Endothelial cell of umbilical vein (primary cell): ENCODE data around the gene DLG1. TPM values are rescaled to one million over a fixed set of nuclear protein-coding genes. Genes with fewer than 3 reads are reported as not detected.

Experiments used
- BruUV-seq: library from RNA; stranded (reverse); fragments of 400-500 nt; replicated peaks from 2 replicates; lab custom pipeline; 2021; lab: Mats Ljungman, UMichigan
- CTCF ChIA-PET: fragments of 300-600, 350-600 bp; sonication (Branson Sonifier 250); formaldehyde crosslinking; loops from one replicate; lab custom pipeline; 2021; ENCODE audit warnings: antibody characterized with exemption, inconsistent platforms; lab: Charles Lee
- POLR2A ChIA-PET: fragments of 300-600, 350-600 bp; sonication (Branson Sonifier 250); formaldehyde crosslinking; loops from one replicate; lab custom pipeline; 2021; ENCODE audit warnings: antibody characterized with exemption, inconsistent platforms; lab: Charles Lee
- DNase-seq: peaks from one replicate; pipeline ENCODE4 v3.0.0-alpha.2; 2011; ENCODE audit warnings: low read depth, low spot score
- FAIRE-seq: peaks from 2 replicates; lab custom pipeline; 2011; peaks lifted over from hg19 to GRCh38; lab: Jason Lieb, UNC
- H2AFZ ChIP-seq: 2 replicates; pipeline ENCODE4 v1.6.0; 2012; ENCODE audit warnings: low read depth, low read length, control low read depth, inconsistent platforms
- H3K27ac ChIP-seq: 2 replicates; pipeline ENCODE4 v1.5.1; 2011; ENCODE audit warnings: low read depth, mild to moderate bottlenecking, control low read depth, low read length, moderate library complexity; ENCODE audit not compliant: insufficient read depth
- H3K27me3 ChIP-seq, 2 experiments: 2 replicates each; pipeline versions ENCODE4 v1.6.0 to v1.6.1; 2011; ENCODE audit warnings: low read length in 2 of 2, mixed read lengths in 1 of 2; ENCODE audit not compliant: control insufficient read depth in 2 of 2, insufficient read depth in 2 of 2
- H3K36me3 ChIP-seq, 2 experiments: 2 replicates in 1 of 2; 3 replicates in 1 of 2; pipeline ENCODE4 v1.5.1; 2011; ENCODE audit warnings: low read length in 2 of 2, mild to moderate bottlenecking in 1 of 2, moderate library complexity in 1 of 2; ENCODE audit not compliant: control insufficient read depth in 2 of 2, insufficient read depth in 2 of 2; ENCODE audit errors: extremely low read depth in 1 of 2
- H3K4me1 ChIP-seq: 3 replicates; pipeline ENCODE4 v1.5.1; 2011; ENCODE audit warnings: mild to moderate bottlenecking, low read length; ENCODE audit not compliant: control insufficient read depth, insufficient read depth; ENCODE audit errors: extremely low read depth
- H3K4me2 ChIP-seq: 2 replicates; pipeline ENCODE4 v1.6.1; 2011; ENCODE audit warnings: low read length, control low read depth, mixed read lengths; ENCODE audit not compliant: insufficient read depth
- H3K4me3 ChIP-seq, 3 experiments: fragments of 200-600 bp in 1 of 3; sonication (generic), shearing (Covaris generic) in 1 of 3; replicated peaks in 1 of 3; 2 replicates each; pipeline ENCODE4 v1.5.1; 2011 to 2016; ENCODE audit warnings: control low read depth in 3 of 3, low read length in 3 of 3, mild to moderate bottlenecking in 2 of 3, inconsistent platforms in 1 of 3, low read depth in 1 of 3, moderate library complexity in 1 of 3; ENCODE audit not compliant: insufficient read depth in 1 of 3
- H3K79me2 ChIP-seq: 2 replicates; pipeline ENCODE4 v1.6.0; 2012; ENCODE audit warnings: low read length, inconsistent platforms; ENCODE audit not compliant: control insufficient read depth, insufficient read depth
- H3K9ac ChIP-seq: replicated peaks from 2 replicates; pipeline ENCODE3; 2011; ENCODE audit warnings: low read length, control low read depth; ENCODE audit not compliant: insufficient read depth; ENCODE audit errors: extremely low read depth
- H3K9me1 ChIP-seq: replicated peaks from 3 replicates; pipeline ENCODE4 v1.6.0; 2011; ENCODE audit warnings: mild to moderate bottlenecking, low read length; ENCODE audit not compliant: control insufficient read depth, insufficient read depth; ENCODE audit errors: extremely low read depth
- H3K9me3 ChIP-seq: replicated peaks from 2 replicates; pipeline ENCODE4 v1.5.1; 2012; ENCODE audit warnings: low read length, inconsistent platforms; ENCODE audit not compliant: control insufficient read depth, insufficient read depth
- H4K20me1 ChIP-seq: replicated peaks from 2 replicates; pipeline ENCODE3; 2011; ENCODE audit warnings: mild to moderate bottlenecking, low read length; ENCODE audit not compliant: control insufficient read depth, insufficient read depth; ENCODE audit errors: extremely low read depth
- EZH2 ChIP-seq: IDR thresholded peaks from 2 replicates; pipeline ENCODE4 v1.6.1; 2012; ENCODE audit warnings: borderline replicate concordance, low read depth, mild to moderate bottlenecking, moderate library complexity, low read length, inconsistent platforms; ENCODE audit not compliant: severe bottlenecking
- FOS ChIP-seq: IDR thresholded peaks from 2 replicates; pipeline ENCODE4 v1.6.1; 2011; ENCODE audit warnings: mild to moderate bottlenecking, low read length, moderate library complexity, borderline replicate concordance; ENCODE audit not compliant: insufficient read depth
- GATA2 ChIP-seq: IDR thresholded peaks from 2 replicates; pipeline ENCODE4 v1.7.0; 2011; ENCODE audit warnings: low read depth, mild to moderate bottlenecking, moderate library complexity, mixed read lengths, low read length; ENCODE audit not compliant: insufficient read length, insufficient read depth
- JUN ChIP-seq: IDR thresholded peaks from 2 replicates; pipeline ENCODE4 v1.6.1; 2011; ENCODE audit warnings: borderline replicate concordance, low read depth; ENCODE audit not compliant: insufficient read length, insufficient read depth
- MYC ChIP-seq: IDR thresholded peaks from one replicate; pipeline ENCODE4 v1.6.1; 2011; ENCODE audit warnings: mild to moderate bottlenecking, low read depth, low read length
- POLR2A ChIP-seq: IDR thresholded peaks from 2 replicates; pipeline ENCODE4 v1.6.1; 2012; ENCODE audit warnings: low read depth, mild to moderate bottlenecking, control low read depth, low read length
- POLR2AphosphoS5 ChIP-seq: IDR thresholded peaks from 2 replicates; pipeline ENCODE4 v1.6.1; 2012; ENCODE audit warnings: low read depth, mild to moderate bottlenecking, control low read depth, low read length, moderate library complexity; ENCODE audit not compliant: insufficient read depth
- dilution Hi-C: fragments of 300-500 bp; cut with MboI; formaldehyde crosslinking; loops from one replicate; pipeline ENCODE4 v1.15.0; 2019; ENCODE audit warnings: low sequenced_read_pairs; ENCODE audit not compliant: extremely low pct_ligation_motif_present
- intact Hi-C: fragments of 100-400 bp; cut with micrococcal nuclease; formaldehyde crosslinking; loops from one replicate; pipeline ENCODE4 v1.10.0; 2022
- polyA plus RNA-seq, 4 experiments: library from polyadenylated mRNA; depleted of rRNA in 3 of 4; stranded (reverse) in 3 of 4; unstranded in 1 of 4; fragments of >200 nt; gene quantifications; 2 replicates each; pipeline versions ENCODE4 v1.2.1 to v1.2.3, GENCODE V29; 2011 to 2012; ENCODE audit warnings: missing spikeins in 1 of 4
- total RNA-seq: library from RNA; stranded (reverse); gene quantifications from 2 replicates; pipeline ENCODE4 v1.2.3, GENCODE V29; 2021
- TF ChIP-seq, protein P1 (sequence below): IDR thresholded peaks from 2 replicates; pipeline ENCODE4 v1.6.1; 2011; ENCODE audit not compliant: insufficient read depth, insufficient read length
- TF ChIP-seq, protein P2 (sequence below), 2 donors: IDR thresholded peaks; 1 replicate in 1 of 2; 2 replicates in 1 of 2; pipeline ENCODE4 v1.5.1; 2011; ENCODE audit warnings: low read length in 2 of 2, mild to moderate bottlenecking in 2 of 2, moderate library complexity in 2 of 2, control low read depth in 1 of 2, inconsistent platforms in 1 of 2, low read depth in 1 of 2; ENCODE audit not compliant: insufficient read depth in 1 of 2; ENCODE audit errors: extremely low read depth in 1 of 2

The DLG1 gene
- total and polyA plus RNA-seq, 2 donors (not counting 3 experiments of a cell fraction or from before 2014, with no cell fraction given), result 26.5 to 80.1 TPM

DNA sequence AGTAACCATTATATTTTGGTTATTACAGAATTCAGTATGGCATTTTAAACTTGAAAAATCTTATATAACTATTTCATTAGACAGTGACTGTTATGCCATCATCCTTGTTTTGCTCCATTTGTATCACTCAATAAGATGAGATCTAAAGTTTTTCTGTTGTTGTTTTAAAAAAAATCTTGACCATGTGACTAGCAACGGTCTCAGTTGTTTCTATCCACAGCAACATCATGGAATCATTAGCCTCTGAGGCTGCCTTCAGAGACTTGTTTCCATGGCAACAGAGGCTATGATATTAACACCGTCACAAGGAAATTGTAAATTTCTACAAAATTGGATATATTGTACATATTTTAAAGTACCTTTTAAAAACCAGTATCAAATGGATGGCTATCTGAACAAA is 129.8 kb downstream of the DLG1 start:
- H3K27me3 ChIP-seq, result no peaks in the 10 kb centered on the region
- no peak for TF ChIP-seq MYC
- no peak for TF ChIP-seq POLR2AphosphoS5
- no peak for TF ChIP-seq EZH2
- TF ChIP-seq GATA2, result no peak
- TF ChIP-seq FOS, result no peak
- TF ChIP-seq, protein P1, sequence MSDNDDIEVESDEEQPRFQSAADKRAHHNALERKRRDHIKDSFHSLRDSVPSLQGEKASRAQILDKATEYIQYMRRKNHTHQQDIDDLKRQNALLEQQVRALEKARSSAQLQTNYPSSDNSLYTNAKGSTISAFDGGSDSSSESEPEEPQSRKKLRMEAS, result no peak
- TF ChIP-seq, protein P2, sequence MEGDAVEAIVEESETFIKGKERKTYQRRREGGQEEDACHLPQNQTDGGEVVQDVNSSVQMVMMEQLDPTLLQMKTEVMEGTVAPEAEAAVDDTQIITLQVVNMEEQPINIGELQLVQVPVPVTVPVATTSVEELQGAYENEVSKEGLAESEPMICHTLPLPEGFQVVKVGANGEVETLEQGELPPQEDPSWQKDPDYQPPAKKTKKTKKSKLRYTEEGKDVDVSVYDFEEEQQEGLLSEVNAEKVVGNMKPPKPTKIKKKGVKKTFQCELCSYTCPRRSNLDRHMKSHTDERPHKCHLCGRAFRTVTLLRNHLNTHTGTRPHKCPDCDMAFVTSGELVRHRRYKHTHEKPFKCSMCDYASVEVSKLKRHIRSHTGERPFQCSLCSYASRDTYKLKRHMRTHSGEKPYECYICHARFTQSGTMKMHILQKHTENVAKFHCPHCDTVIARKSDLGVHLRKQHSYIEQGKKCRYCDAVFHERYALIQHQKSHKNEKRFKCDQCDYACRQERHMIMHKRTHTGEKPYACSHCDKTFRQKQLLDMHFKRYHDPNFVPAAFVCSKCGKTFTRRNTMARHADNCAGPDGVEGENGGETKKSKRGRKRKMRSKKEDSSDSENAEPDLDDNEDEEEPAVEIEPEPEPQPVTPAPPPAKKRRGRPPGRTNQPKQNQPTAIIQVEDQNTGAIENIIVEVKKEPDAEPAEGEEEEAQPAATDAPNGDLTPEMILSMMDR (IDR thresholded peaks at IDR 0.05; ENCODE audit: extremely low read depth in 1 of 2, insufficient read depth in 1 of 2, low read depth in 1 of 2, low read length in 2 of 2), result no peak
- TF ChIP-seq POLR2A, result no peak
- no peak for TF ChIP-seq JUN
- no peaks in the 10 kb centered on the region for H3K9me3 ChIP-seq
- no peaks in the 10 kb centered on the region for H3K9me1 ChIP-seq
- H3K79me2 ChIP-seq, result peaks cover 35% of the 10 kb centered on the region
- no peak overlapping the region for H2AFZ ChIP-seq
- intact Hi-C loops (no loop called here), dilution Hi-C loops (no loop called here)
- H3K4me3 ChIP-seq, result no peak overlapping the region
- CTCF ChIA-PET, result interaction anchor here (2.0 to 2.3 kb wide), 2 partner anchors 14 to 19 kb away, joined by 7 read pairs; no protein-coding TSS in a partner anchor
- FAIRE-seq (no peak), DNase-seq (peak; percentile 16)
- no TSS peak for BruUV-seq
- peaks cover 2% of the 10 kb centered on the region for H4K20me1 ChIP-seq
- H3K9ac ChIP-seq, result no peak overlapping the region
- H3K4me2 ChIP-seq, result no peak overlapping the region
- H3K27ac ChIP-seq, result no peak overlapping the region
- POLR2A ChIA-PET, result no interaction called here
- H3K36me3 ChIP-seq, result no peaks in the 10 kb centered on the region
- no peaks in the 10 kb centered on the region for H3K4me1 ChIP-seq
